Gastroesophageal sphincter (tissue), 3 donors: ENCODE measurements around the gene SAMD8.

Source experiments
- CTCF ChIP-seq, 4 experiments: fragments of 200-600 bp in 2 of 4; fragments of 450-650 bp in 2 of 4; sonication (generic) in 1 of 4; IDR thresholded peaks; one replicate each; pipeline ENCODE4 v1.5.1; 2017 to 2019; ENCODE audit warnings: antibody characterized with exemption in 4 of 4, mild to moderate bottlenecking in 2 of 4, moderate library complexity in 2 of 4
- POLR2A ChIP-seq, 2 donors: fragments of 450-650 bp; IDR thresholded peaks; one replicate each; pipeline ENCODE4 v1.6.1; 2017; ENCODE audit warnings: antibody characterized with exemption in 2 of 2, mild to moderate bottlenecking in 2 of 2, moderate library complexity in 1 of 2
- POLR2AphosphoS5 ChIP-seq: sonication (generic); formaldehyde crosslinking; IDR thresholded peaks from one replicate; pipeline ENCODE4 v1.6.1; 2017; ENCODE audit warnings: antibody characterized with exemption

- no peak for TF ChIP-seq POLR2A (IDR thresholded peaks at IDR 0.05)
- TF ChIP-seq CTCF (IDR thresholded peaks at IDR 0.05): no peak
- TF ChIP-seq POLR2AphosphoS5: no peak
Observed at GRCh38 chr10:75207857-75208144, 96.3 kb downstream of the SAMD8 start.
